A549 (cell line): ENCODE results near the gene NAA50. TPM values are rescaled to one million over a fixed set of nuclear protein-coding genes. Genes with fewer than 3 reads are reported as not detected.
A peak's percentile ranks its signal among the peaks of the same experiment; 100 is the strongest.

Experiments used
- ATAC-seq, 2 experiments: fragments of 200-7000 bp in 1 of 2; fragments of >200 bp in 1 of 2; cut with Nextera tagmentation in 1 of 2; cut with Tn5 transposase in 1 of 2; 3 replicates each; pipeline versions ENCODE4 v1.8.0 to v1.9.1; 2018 to 2020; ENCODE audit warnings: mild to moderate bottlenecking in 1 of 2, moderate library complexity in 1 of 2
- CTCF ChIA-PET: fragments of 300-600 bp; sonication (Branson Sonifier 250); formaldehyde crosslinking; extraction: SDS; loops from one replicate; lab custom pipeline; 2021; ENCODE audit warnings: antibody characterized with exemption, inconsistent platforms; lab: Yijun Ruan, JAX
- POLR2A ChIA-PET: fragments of 350-600 bp; formaldehyde crosslinking; extraction: SDS; loops from one replicate; lab custom pipeline; 2021; ENCODE audit warnings: antibody characterized with exemption, inconsistent platforms; lab: Yijun Ruan, JAX
- DNase-seq, 2 experiments: peaks; one replicate each; pipeline versions ENCODE4 v3.0.0 to v3.0.0-alpha.2; 2011 to 2016; ENCODE audit warnings: low read depth in 1 of 2, low spot score in 1 of 2
- FAIRE-seq: peaks from 2 replicates; lab custom pipeline; 2011; peaks lifted over from hg19 to GRCh38; lab: Jason Lieb, UNC
- H3K27ac ChIP-seq, 2 experiments: fragments of >200 bp; sonication (Bioruptor Twin); formaldehyde crosslinking; 3 replicates each; pipeline ENCODE4 v1.5.1; 2016 to 2017
- H3K4me1 ChIP-seq: fragments of >200 bp; sonication (Bioruptor Twin); formaldehyde crosslinking; 3 replicates; pipeline ENCODE4 v1.6.1; 2016
- H3K4me2 ChIP-seq: fragments of >200 bp; sonication (Bioruptor Twin); formaldehyde crosslinking; 3 replicates; pipeline ENCODE4 v1.6.1; 2016
- H3K4me3 ChIP-seq: fragments of >200 bp; sonication (Bioruptor Twin); formaldehyde crosslinking; 3 replicates; pipeline ENCODE4 v1.5.1; 2016
- H3K9me3 ChIP-seq: fragments of >200 bp; sonication (Bioruptor Twin); formaldehyde crosslinking; 3 replicates; pipeline ENCODE4 v1.6.1; 2016
- BHLHE40 ChIP-seq: IDR thresholded peaks from 2 replicates; pipeline ENCODE4 v1.6.1; 2012; ENCODE audit warnings: low read depth, low read length, inconsistent platforms
- CBX2 ChIP-seq: fragments of 200-600 bp; sonication (generic); IDR thresholded peaks from 2 replicates; pipeline ENCODE4 v1.6.1; 2016; ENCODE audit warnings: low read depth, mild to moderate bottlenecking, borderline replicate concordance
- CEBPB ChIP-seq, 2 experiments: fragments of >200 bp in 1 of 2; sonication (Bioruptor Twin) in 1 of 2; formaldehyde crosslinking in 1 of 2; IDR thresholded peaks; 2 replicates each; pipeline ENCODE4 v1.6.1; 2012 to 2016
- FOSL2 ChIP-seq, 2 experiments: fragments of 450-650 bp in 1 of 2; fragments of >200 bp in 1 of 2; sonication (Bioruptor Twin) in 1 of 2; formaldehyde crosslinking; IDR thresholded peaks; 2 replicates each; pipeline versions ENCODE4 v1.5.0 to v1.6.1; 2016 to 2020; ENCODE audit warnings: mild to moderate bottlenecking in 1 of 2, moderate library complexity in 1 of 2
- GATA3 ChIP-seq: IDR thresholded peaks from 2 replicates; pipeline ENCODE4 v1.6.1; 2012; ENCODE audit warnings: borderline replicate concordance
- HOXB5 ChIP-seq: fragments of 250-450 bp; sonication (Bioruptor Pico); IDR thresholded peaks from 2 replicates; pipeline ENCODE4 v1.5.0; 2020; ENCODE audit warnings: mild to moderate bottlenecking, moderate library complexity
- JUN ChIP-seq, 2 experiments: fragments of >200 bp; sonication (Bioruptor Twin); formaldehyde crosslinking; IDR thresholded peaks; 2 replicates in 1 of 2; 3 replicates in 1 of 2; pipeline ENCODE4 v1.6.1; 2016 to 2017
- KDM1A ChIP-seq: fragments of 200-600 bp; sonication (generic); IDR thresholded peaks from 2 replicates; pipeline ENCODE4 v1.6.1; 2016; ENCODE audit warnings: low read depth, mild to moderate bottlenecking
- KDM5A ChIP-seq: fragments of 200-600 bp; sonication (generic); IDR thresholded peaks from 2 replicates; pipeline ENCODE4 v1.6.1; 2016; ENCODE audit warnings: antibody characterized with exemption, mild to moderate bottlenecking
- MAZ ChIP-seq: fragments of 150-350 bp; IDR thresholded peaks from 2 replicates; pipeline ENCODE4 v1.6.1; 2014; ENCODE audit warnings: antibody characterized with exemption, low read depth, low read length, borderline replicate concordance
- MYC ChIP-seq: IDR thresholded peaks from 2 replicates; pipeline ENCODE4 v1.6.1; 2012; ENCODE audit warnings: mild to moderate bottlenecking, inconsistent platforms, low read length, improper control_type of control experiment, borderline replicate concordance
- PHF8 ChIP-seq: fragments of 200-600 bp; sonication (generic); IDR thresholded peaks from 2 replicates; pipeline ENCODE4 v1.6.1; 2016; ENCODE audit warnings: low read depth, mild to moderate bottlenecking, antibody characterized with exemption, moderate library complexity, borderline replicate concordance
- POLR2A ChIP-seq: IDR thresholded peaks from 2 replicates; pipeline ENCODE4 v1.6.1; 2012; ENCODE audit warnings: mild to moderate bottlenecking, low read length
- RCOR1 ChIP-seq: fragments of 150-350 bp; IDR thresholded peaks from 2 replicates; pipeline ENCODE4 v1.6.1; 2014; ENCODE audit warnings: antibody characterized with exemption, low read length, low read depth
- SREBF2 ChIP-seq: fragments of 450-650 bp; IDR thresholded peaks from 2 replicates; pipeline ENCODE4 v1.6.1; 2014; ENCODE audit warnings: mild to moderate bottlenecking, moderate library complexity
- TP53 ChIP-seq: fragments of 250-450 bp; sonication (Bioruptor Pico); IDR thresholded peaks from 2 replicates; pipeline ENCODE4 v1.5.0; 2021; ENCODE audit warnings: mild to moderate bottlenecking, moderate library complexity
- ZNF302 ChIP-seq: fragments of 250-450 bp; sonication (Bioruptor Pico); IDR thresholded peaks from 2 replicates; pipeline ENCODE4 v1.9.0; 2021; ENCODE audit warnings: inconsistent platforms, mild to moderate bottlenecking, moderate library complexity
- WGBS: methylation state at CpG from one replicate; pipeline ENCODE4 v1.1.6; 2017; ENCODE audit errors: missing lambda C conversion rate; 5-methylcytosine and 5-hydroxymethylcytosine counted together
- polyA minus RNA-seq: library from RNA; depleted of rRNA, polyadenylated mRNA; stranded (reverse); fragments of >200 nt; gene quantifications from 2 replicates; pipeline ENCODE4 v1.2.3, GENCODE V29; 2011; rRNA and poly(A)+ RNA removed
- polyA plus RNA-seq, 4 experiments: library from polyadenylated mRNA; depleted of rRNA in 3 of 4; stranded (reverse); fragments of >200 nt; fragmentation: RNase III in 1 of 4; extraction: RNeasy Plus Mini Kit Qiagen cat#74134 plus additional on column Dnase treatment in 1 of 4; gene quantifications; 2 replicates in 3 of 4; 3 replicates in 1 of 4; pipeline ENCODE4 v1.2.3, GENCODE V29; 2011 to 2017
- TF ChIP-seq, protein P1 (sequence below): IDR thresholded peaks from 2 replicates; pipeline ENCODE4 v1.6.1; 2012
- TF ChIP-seq, protein P2 (sequence below): fragments of 150-350 bp; IDR thresholded peaks from 2 replicates; pipeline ENCODE4 v1.6.1; 2014; ENCODE audit warnings: low read depth, mild to moderate bottlenecking, low read length
- TF ChIP-seq, protein P3 (sequence below): IDR thresholded peaks from 2 replicates; pipeline ENCODE4 v1.6.1; 2012
- TF ChIP-seq, protein P4 (sequence below): fragments of 250-450 bp; sonication (Bioruptor Pico); IDR thresholded peaks from 2 replicates; pipeline ENCODE4 v1.5.0; 2021; ENCODE audit warnings: mild to moderate bottlenecking, moderate library complexity, borderline replicate concordance
- TF ChIP-seq, protein P5 (sequence below): fragments of >200 bp; sonication (Bioruptor Twin); formaldehyde crosslinking; IDR thresholded peaks from 3 replicates; pipeline ENCODE4 v1.6.1; 2016
- TF ChIP-seq, protein P6 (sequence below): IDR thresholded peaks from 2 replicates; pipeline ENCODE4 v1.6.1; 2012; ENCODE audit warnings: low read depth, borderline replicate concordance

Gene NAA50
- polyA plus RNA-seq (2011; rRNA removed), result 107 and 141 TPM in 2 replicates
- polyA plus RNA-seq (2012; cell fraction: cytosol; rRNA removed), result 147 and 167 TPM in 2 replicates
- polyA plus RNA-seq (2012; cell fraction: nucleus; rRNA removed), result 90.9 and 95.9 TPM in 2 replicates
- 168 to 180 TPM (median 169 TPM) in 3 replicates for polyA plus RNA-seq (2017; fragmentation: RNase III; extraction: RNeasy Plus Mini Kit Qiagen cat#74134 plus additional on column Dnase treatment)
- polyA minus RNA-seq, result 28.7 and 34.5 TPM in 2 replicates

DNA sequence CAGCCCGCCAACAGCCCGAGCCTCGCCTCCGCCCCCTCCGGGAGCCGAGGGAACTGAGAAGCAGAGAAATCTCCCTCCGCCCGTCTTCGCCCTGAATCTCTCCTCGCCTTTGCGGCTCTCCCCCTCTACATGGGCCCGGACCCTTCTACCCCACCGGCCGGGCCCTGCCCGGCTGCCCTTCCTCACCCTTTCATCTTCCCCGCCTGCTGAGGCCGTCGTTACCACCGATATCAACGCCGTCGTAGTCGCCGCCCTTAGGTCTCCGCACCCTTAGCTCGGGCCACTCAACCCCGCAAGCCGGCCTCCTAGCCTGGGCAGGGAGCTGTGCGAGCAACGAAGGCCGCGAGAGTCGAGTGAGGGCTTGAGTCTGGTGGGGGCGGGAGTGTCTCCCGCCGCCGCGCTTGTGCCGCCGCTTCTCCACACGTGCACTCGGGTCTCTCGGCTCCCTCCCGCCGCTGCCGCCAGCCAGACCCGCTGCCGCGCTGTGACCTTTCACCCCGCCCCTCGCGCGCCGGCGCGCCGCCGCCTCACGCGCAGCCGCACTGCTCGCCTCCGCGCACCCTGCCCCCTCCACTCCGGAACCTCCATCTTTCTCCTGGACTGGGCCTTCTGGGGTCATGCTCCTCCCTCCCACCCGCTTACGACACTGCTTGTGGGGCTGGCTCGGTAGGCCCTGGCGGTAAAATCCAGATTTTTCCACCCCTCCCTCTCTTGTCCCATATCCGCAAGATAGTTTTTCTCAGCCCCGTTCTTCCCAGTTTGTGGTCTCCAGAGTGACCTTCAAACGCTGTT is at the start of gene NAA50:
NAA50 (minus strand) TSS at position 494 of the 792 bp plus-strand sequence; CDS start at position 194, 300 bp downstream.
- peak; percentile 85 to 86 for ATAC-seq
- Histone ChIP-seq H3K4me1 (peaks cover 40% of the 10 kb centered on the region), H3K4me3 (peak within 1 kb of the TSS; percentile 70), H3K9me3 (no peaks in the 10 kb centered on the region), H3K27ac (peak within 1 kb of the TSS; percentile 96 to 99)
- DNase-seq, result peak; percentile 88 to 94
- POLR2A ChIA-PET, result interaction anchor here (0.5 to 4.4 kb wide), 7 partner anchors 9 to 1648 kb away, joined by 3 to 23 read pairs (median 5); partner anchors contain the start of genes SPICE1 and USF3
- TF ChIP-seq TP53 (CRISPR knock-in tag) (peak; percentile 63; the same call in 1 of the 2 replicates), JUN (IDR thresholded peaks at IDR 0.05) (peak; percentile 62 to 75; a peak in 4 of 5 replicates), FOSL2 (IDR thresholded peaks at IDR 0.05) (no peak), FOSL2 (CRISPR knock-in tag; IDR thresholded peaks at IDR 0.05) (0 out of 2 replicates have a peak, but pooled peaks have one; percentile 2), HOXB5 (no peak), KDM1A (no peak), MAZ (0 out of 2 replicates have a peak, but pooled peaks have one; percentile 10), CEBPB (IDR thresholded peaks at IDR 0.05) (peak; percentile 10 to 50; a peak in 1 of 4 replicates), PHF8 (peak; percentile 63), RCOR1 (no peak), BHLHE40 (no peak), SREBF2 (no peak), ZNF302 (CRISPR knock-in tag) (no peak), MYC (peak; percentile 63; the same call in 1 of the 2 replicates), GATA3 (0 out of 2 replicates have a peak, but pooled peaks have one; percentile 8), CBX2 (no peak), POLR2A (peak; percentile 89), KDM5A (no peak)
- TF ChIP-seq, protein P1, sequence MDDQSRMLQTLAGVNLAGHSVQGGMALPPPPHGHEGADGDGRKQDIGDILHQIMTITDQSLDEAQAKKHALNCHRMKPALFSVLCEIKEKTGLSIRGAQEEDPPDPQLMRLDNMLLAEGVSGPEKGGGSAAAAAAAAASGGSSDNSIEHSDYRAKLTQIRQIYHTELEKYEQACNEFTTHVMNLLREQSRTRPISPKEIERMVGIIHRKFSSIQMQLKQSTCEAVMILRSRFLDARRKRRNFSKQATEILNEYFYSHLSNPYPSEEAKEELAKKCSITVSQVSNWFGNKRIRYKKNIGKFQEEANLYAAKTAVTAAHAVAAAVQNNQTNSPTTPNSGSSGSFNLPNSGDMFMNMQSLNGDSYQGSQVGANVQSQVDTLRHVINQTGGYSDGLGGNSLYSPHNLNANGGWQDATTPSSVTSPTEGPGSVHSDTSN, result no peak
- TF ChIP-seq, protein P2, sequence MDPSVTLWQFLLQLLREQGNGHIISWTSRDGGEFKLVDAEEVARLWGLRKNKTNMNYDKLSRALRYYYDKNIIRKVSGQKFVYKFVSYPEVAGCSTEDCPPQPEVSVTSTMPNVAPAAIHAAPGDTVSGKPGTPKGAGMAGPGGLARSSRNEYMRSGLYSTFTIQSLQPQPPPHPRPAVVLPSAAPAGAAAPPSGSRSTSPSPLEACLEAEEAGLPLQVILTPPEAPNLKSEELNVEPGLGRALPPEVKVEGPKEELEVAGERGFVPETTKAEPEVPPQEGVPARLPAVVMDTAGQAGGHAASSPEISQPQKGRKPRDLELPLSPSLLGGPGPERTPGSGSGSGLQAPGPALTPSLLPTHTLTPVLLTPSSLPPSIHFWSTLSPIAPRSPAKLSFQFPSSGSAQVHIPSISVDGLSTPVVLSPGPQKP, result no peak
- TF ChIP-seq, protein P3, sequence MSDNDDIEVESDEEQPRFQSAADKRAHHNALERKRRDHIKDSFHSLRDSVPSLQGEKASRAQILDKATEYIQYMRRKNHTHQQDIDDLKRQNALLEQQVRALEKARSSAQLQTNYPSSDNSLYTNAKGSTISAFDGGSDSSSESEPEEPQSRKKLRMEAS, result peak; percentile 65; the same call in 1 of the 2 replicates
- TF ChIP-seq, protein P4, sequence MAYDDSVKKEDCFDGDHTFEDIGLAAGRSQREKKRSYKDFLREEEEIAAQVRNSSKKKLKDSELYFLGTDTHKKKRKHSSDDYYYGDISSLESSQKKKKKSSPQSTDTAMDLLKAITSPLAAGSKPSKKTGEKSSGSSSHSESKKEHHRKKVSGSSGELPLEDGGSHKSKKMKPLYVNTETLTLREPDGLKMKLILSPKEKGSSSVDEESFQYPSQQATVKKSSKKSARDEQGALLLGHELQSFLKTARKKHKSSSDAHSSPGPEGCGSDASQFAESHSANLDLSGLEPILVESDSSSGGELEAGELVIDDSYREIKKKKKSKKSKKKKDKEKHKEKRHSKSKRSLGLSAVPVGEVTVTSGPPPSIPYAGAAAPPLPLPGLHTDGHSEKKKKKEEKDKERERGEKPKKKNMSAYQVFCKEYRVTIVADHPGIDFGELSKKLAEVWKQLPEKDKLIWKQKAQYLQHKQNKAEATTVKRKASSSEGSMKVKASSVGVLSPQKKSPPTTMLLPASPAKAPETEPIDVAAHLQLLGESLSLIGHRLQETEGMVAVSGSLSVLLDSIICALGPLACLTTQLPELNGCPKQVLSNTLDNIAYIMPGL (CRISPR knock-in tag), result 0 out of 2 replicates have a peak, but pooled peaks have one; percentile 42
- TF ChIP-seq, protein P5, sequence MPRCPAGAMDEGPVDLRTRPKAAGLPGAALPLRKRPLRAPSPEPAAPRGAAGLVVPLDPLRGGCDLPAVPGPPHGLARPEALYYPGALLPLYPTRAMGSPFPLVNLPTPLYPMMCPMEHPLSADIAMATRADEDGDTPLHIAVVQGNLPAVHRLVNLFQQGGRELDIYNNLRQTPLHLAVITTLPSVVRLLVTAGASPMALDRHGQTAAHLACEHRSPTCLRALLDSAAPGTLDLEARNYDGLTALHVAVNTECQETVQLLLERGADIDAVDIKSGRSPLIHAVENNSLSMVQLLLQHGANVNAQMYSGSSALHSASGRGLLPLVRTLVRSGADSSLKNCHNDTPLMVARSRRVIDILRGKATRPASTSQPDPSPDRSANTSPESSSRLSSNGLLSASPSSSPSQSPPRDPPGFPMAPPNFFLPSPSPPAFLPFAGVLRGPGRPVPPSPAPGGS, result peak; percentile 61; the same call in 2 of the 3 replicates
- TF ChIP-seq, protein P6, sequence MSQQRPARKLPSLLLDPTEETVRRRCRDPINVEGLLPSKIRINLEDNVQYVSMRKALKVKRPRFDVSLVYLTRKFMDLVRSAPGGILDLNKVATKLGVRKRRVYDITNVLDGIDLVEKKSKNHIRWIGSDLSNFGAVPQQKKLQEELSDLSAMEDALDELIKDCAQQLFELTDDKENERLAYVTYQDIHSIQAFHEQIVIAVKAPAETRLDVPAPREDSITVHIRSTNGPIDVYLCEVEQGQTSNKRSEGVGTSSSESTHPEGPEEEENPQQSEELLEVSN, result peak; percentile 49; the same call in 1 of the 2 replicates
- TF ChIP-seq, all 56 proteins: peak for 13
- H3K4me2 ChIP-seq, result peak within 1 kb of the TSS; percentile 86
- FAIRE-seq, result no peak
- CTCF ChIA-PET, result interaction anchor here (0.5 to 3.0 kb wide), 26 partner anchors 11 to 701 kb away, joined by 3 to 38 read pairs (median 4); partner anchors contain the start of gene SPICE1
- WGBS, result under 1% methylated on average over 35 of the region's 72 CpGs
